Medulla oblongata (tissue), 1 donor: Measurements from ENCODE around the gene RHEX.
"Not testable (repeated sequence)": the region's sequence is repeated elsewhere in the genome, so short reads cannot be mapped to it uniquely, and the experiment has no call there.

Experiments
- DNase-seq: peaks from one replicate; pipeline ENCODE4 v3.0.0-alpha.2; 2015; ENCODE audit errors: extremely low spot score

The RHEX gene

DNA sequence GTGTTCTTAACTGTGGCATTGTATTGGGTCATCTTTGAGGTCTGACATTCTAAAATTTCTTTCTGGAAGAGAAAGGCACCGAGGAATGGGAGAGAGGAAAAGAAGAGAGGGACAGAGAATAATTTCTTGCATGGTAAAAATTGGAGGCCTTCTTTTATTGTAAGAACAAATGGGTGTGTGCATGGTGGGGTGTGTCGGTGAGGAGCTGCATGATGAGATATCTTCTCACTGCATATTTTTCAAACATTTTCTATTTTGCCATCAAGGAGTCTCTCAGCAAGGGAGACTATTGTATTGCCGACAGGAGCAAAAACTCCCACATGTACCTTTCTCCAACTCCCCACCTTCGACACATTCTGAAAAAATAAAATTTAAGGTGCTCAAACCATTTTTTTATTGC, 22.8 kb upstream of the RHEX start:
- no peak for DNase-seq

- peak; percentile 87 for DNase-seq
Measured at GRCh38 chr1:206030714-206031113, 22.3 kb upstream of the RHEX start.

DNA sequence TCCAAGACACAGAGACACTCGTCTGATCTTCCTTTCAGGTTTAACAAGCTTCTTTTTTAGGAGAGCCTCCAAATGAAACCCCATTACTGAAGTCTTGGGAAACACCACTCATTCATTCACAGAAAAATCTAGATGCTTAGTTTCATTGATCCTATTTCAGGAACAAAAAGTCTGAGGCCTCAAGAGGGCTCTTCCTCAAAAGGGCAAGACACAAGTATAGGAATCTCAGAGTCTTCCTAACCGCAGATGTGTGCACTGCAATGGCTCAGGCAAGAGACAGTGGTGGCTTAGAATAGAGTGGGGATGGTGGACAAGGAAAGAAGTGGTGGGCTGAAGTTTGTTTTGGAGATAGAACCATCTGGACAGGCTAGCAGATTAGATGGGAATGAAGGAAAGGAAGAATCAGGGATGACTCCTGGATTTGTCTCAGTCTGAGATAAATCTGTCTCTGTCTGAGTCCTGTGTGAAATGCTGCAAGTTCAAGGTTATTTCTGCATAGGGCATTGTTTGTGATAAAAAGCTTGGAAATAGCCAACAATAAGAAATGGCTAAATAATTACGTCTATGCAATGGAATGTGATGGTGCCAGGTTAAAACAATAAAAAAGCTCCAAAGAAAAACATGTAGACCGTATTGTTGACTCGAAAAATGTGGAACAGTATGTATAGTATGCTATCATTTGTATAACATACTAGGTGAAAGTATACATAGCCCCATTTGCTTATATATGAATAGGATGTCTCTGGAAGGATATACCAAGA, 20.4 kb upstream of the RHEX start:
- peak; percentile 63 for DNase-seq

DNA sequence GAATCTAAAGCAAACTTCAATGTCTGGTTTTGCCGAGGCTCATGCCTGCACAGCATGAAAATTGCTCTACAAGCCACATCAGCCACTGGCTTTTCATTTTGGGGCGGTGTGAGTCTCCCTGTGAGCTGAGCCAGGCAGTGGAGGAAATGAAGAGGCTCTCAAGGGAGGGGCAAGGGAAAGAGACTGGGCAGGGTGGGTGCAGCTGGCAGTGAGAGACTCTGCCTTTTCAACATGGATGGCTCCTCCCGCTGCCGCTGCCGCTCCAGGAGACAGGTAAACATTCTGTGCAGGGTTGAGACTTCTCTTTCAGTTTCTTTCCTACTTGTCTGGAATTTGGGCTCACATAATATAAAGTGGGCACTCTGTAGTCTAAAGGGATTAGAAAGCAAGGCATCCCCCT, 17.9 kb upstream of the RHEX start:
- DNase-seq: no peak

GRCh38 chr1:206036663-206037455, 16.1 kb upstream of the RHEX start:
- DNase-seq: no peak

- no peak for DNase-seq
Measured at GRCh38 chr1:206037581-206037980, 15.4 kb upstream of the RHEX start.

GRCh38 chr1:206039046-206039973, 13.7 kb upstream of the RHEX start:
- no peak for DNase-seq

DNA sequence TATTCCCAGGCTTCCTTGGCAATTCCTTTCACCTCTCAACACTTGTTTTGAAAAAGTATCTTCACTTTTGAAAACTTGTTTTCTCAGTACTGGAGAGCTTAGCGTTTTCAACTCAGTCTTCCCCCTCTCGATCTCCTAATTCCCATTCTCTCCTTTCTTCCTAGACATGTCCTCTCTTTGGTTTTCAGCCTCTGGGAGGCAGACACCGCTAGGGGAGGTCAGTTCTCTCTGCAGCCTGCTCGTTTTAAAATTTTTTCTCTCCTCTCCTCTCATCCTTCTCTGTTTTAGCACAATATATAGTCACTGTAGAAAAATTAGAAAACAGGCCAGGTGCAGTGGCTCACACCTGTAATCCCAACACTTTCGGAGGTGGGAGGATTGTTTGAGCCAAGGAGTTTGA, 12.6 kb upstream of the RHEX start:
- no peak for DNase-seq

- DNase-seq: no peak
Measured at GRCh38 chr1:206041640-206042039, 11.3 kb upstream of the RHEX start.

DNA sequence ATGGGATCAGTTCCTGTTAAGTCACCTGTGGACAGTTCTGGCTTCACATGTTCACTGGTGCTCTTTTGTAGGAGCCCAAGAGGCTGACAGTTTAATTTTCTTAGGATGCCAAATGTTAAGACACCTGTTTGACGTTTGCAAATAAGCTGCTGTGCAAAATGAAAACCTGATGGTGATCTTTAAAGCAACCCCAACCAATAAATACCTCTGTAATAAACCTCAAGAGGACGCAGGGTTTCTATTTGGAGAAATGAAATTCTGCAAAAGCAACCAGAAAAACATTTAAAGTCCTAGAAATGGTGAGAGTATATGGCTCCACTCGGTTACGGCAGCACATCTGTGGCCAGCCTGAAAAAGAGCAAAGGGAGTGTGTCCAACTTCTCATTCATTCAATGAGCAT, 5.7 kb upstream of the RHEX start:
- DNase-seq: no peak

GRCh38 chr1:206048582-206048981, 4.4 kb upstream of the RHEX start:
- DNase-seq: peak; percentile 31

- no peak for DNase-seq
Measured at GRCh38 chr1:206049293-206049692, 3.7 kb upstream of the RHEX start.

- no peak for DNase-seq
Measured at GRCh38 chr1:206049919-206050600, 2.9 kb upstream of the RHEX start.

DNA sequence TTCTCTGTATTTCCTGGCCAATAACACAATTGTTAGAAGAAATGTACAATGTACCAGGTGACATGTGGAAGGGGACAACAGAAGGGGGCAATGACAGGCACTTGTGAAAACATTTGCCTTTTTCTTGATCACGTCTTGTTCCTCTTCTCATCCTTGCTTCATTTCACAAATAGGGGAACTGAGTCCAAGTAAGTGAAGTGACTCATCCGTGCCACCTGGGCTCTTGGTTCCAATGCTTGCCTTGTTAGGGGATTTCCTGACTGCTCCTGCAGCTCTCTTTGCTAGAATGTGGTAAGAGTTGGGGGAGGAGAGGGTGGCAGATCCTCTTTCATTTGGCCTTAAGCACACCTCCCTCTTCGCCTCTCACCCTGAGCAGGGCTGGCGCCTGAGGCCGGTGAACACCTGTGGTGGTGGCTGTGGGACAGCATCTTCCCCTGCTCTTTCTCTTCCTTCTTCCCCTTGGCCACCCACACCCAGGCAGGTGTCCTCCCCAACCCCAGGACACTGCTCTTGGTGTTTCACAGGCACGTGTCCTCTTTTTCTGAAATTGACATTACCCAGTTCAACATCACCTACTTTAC, 2.2 kb upstream of the RHEX start:
- peak; percentile 32 for DNase-seq

DNA sequence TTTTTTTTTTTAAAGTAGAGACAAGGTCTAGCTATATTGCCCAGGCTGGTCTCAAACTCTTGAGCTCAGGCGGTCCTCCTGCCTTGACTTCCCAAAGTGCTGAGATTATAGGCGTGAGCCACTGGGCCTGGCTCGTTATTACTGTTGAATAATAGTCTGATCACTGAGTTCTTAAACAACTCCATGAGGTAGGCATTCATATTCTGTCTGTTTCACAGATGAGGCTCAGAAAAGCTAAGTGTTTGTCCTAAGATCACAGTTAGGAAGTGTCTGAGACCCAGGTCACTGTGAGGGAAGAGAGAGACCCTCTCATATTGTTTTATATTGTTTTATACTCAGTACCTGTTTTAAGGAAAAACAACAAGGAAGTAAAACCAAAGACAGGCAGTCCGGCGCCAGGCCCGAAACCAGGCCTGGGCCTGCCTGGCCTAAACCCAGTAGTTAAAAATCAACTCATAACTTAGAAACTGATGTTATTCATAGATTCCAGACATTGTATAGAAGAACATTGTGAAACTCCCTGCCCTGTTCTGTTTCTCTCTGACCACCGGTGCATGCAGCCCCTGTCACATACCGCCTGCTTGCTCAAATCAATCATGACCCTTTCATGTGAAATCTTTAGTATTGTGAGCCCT, 625 bp upstream of the RHEX start:
- not testable (repeated sequence) for DNase-seq

GRCh38 chr1:206053616-206054015, 643 bp downstream of the RHEX start:
- not testable (repeated sequence) for DNase-seq

DNA sequence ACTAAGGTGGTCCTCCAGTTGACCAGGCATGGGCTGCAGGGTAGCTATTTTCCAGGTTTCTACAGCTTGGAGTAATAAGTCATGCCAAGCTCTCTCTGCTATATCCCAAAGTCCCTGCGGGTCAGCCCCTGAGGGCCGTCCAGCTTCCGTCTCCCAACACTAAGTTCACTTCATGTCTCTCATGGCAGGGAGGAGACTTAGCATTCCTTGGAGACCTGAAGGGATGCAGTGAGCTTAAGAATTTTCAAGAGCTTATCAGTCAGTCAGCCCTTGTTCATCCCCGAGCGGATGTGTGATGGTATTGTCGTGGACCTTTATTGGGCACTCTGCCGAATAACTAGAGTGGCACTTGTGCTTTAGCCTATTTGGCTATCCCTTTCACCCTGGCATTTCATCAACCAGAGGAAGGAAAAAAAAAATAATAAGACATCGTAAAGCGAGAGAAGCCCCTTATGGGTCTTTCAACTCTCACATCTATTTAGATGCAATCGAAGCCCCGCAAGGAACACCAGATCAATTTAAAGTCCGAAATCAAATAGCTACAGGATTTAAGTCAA, 2.2 kb downstream of the RHEX start:
- not testable (repeated sequence) for DNase-seq

DNA sequence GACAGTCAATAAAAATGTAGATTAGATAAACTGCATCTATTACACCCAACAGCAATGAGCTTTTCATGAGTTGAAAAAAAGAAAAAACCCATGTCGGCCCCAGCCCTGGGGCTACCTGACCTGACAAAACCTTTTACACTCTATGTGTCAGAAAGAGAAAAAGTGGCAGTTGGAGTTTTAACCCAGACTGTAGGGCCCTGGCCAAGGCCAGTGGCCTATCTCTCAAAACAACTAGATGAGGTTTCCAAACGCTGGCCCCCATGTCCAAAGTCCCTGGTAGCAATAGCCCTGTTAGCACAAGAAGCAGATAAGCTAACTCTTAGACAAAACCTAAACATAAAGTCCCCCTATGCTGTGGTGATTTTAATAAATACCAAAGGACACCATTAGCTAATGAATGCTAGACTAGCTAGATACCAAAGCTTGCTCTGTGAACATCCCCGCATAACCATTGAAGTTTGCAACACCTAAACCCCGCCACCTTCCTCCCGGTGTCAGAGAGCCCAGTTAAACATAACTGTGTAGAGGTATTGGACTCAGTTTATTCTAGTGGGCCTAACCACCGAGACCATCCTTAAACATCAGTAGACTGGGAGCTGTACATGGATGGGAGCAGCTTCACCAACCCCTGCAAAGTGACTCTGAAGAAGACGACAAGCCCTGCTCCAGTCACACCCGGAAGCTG, 2.8 kb downstream of the RHEX start:
- not testable (repeated sequence) for DNase-seq

DNA sequence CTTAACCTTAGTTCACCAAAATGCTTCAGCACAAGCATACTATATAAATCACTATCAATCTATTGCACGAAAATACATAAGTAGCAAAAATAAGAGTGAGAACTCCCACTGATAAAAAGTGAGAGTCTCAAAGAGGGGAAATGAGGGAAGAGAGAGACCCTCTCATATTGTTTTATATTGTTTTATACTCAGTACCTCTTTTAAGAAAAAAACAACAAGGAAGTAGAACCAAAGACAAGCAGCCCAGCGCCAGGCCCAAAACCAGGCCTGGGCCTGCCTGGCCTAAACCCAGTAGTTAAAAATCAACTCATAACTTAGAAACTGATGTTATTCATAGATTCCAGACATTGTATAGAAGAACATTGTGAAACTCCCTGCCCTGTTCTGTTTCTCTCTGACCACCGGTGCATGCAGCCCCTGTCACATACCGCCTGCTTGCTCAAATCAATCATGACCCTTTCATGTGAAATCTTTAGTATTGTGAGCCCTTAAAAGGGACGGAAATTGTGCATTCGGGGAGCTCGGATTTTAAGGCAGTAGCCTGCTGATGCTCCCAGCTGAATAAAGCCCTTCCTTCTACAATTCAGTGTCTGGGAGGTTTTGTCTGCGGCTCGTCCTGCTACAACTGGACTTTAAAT, 5.4 kb downstream of the RHEX start:
- not testable (repeated sequence) for DNase-seq
